NK-92 (cell line): ENCODE measurements around the gene IP6K3.

Experiments used
- DNase-seq: peaks from one replicate; lab custom pipeline; 2025; ENCODE audit not compliant: unreplicated experiment; lab: John Stamatoyannopoulos, UW

The IP6K3 gene

DNA sequence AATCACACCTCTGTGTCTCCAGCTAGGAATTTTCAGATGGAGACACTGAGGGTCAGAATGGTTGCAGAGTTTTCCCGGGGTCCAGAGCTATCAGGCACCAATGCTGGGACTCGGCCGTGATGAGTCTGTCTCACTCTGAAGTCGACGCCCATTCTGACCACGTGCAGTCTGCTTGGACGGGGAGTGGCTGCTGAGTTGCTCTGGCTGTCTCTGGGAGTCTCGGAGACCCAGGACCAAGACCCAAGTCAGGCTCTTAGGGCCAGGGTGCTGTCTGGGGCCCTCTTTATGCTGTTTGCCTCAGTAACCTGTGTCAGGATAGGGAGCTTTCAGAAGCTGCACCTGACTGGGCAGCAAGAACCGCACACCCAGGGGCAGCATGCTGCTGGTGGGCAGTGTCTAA, 4.6 kb downstream of the IP6K3 start:
- no peak for DNase-seq

DNA sequence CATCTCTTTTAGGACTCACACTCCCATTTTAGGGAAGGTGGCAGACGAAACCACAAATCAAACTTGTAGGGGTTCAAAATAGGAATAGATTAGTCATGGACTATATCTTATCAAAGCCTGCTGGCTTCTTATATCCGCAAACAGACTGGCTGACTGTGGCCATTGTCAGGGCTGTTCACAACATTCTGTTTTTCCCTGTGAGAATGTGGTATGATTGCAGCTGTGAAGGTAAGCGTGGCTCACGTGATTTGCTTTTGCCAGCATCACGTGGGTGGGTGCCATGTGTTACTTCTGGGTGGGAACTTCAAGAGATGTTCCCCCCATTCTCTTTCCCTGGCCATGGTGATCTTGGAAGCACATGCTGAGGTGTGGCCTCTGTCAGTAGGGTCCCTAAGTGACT, 5.9 kb downstream of the IP6K3 start:
- no peak for DNase-seq

DNA sequence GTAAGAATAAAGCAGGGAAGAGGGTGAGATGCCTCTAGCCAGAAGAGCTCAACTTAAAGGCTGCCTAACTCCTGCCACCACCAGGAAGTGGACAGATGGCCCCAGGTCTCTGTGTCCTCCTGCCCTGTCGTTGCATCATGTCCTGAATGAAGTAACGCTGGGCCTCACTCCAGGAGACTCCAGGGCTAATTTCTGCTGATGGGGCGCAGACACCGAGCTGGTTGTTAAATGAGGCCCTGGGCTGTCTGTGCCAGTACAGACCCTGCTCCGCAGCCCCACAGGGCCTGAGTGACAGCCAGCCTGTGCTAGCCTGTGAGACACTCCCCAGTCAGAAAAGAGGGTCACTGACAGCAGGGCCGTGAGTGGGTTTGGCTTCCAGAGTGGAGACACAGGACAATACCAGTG, 6.5 kb downstream of the IP6K3 start:
- no peak for DNase-seq

DNA sequence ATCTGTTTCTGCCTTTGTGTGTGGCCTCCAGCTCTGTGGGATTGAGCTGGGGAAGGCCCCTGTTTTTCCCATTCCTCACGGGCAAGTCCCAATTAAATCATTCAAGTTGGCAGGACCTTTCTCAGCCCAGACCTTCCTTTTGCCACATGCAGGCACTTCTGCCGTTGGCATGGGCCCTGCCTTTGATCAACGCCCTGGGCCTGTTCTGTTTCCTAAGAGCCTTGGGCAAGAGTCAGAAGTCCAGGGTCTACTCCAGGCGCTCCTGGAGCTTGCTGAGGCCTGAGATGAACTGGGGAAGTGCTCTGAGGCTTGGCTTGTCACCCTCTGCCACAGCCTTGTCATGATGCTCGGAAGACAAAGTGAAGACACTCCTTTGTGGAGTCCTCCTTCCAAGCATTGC, 7.1 kb downstream of the IP6K3 start:
- no peak for DNase-seq

DNA sequence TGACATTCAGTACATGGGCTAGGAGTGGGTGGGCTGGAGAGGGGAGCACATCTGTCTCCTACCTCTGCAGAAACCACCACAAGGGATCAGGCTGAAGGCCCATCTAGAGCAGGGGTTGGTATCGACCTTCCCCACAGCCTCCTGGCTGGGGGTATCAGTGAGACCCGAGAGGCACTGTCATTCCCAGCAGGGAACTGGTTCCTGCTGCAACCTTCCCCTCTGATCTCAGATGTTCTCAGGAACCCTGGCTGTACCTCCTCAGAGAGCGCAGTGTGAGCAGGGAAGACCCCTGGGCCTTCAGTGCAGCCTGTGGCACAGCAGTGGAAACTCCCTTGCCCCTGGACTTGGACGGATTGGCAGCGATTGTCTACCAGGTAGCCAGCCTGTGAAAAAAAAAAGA, 7.8 kb downstream of the IP6K3 start:
- no peak for DNase-seq

DNA sequence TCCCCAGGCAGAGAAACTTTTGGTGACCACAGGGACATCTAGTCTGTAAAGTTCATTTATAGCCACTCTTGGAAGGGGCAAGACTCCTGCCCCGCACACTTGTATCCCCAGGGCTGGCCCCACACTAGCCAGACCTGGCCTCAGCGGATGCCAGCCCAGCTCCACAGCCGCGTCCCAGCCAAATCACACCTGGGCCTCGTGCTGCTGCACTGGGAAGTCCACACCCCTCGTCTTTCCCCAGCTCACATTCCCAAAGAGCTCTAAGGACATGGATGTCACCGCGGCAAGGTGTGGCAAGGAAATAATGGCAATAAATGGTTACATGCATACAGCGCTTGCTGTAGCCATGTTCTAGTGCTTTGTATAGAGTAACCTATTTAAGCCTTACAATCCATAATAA, 8.6 kb downstream of the IP6K3 start:
- DNase-seq = no peak

DNA sequence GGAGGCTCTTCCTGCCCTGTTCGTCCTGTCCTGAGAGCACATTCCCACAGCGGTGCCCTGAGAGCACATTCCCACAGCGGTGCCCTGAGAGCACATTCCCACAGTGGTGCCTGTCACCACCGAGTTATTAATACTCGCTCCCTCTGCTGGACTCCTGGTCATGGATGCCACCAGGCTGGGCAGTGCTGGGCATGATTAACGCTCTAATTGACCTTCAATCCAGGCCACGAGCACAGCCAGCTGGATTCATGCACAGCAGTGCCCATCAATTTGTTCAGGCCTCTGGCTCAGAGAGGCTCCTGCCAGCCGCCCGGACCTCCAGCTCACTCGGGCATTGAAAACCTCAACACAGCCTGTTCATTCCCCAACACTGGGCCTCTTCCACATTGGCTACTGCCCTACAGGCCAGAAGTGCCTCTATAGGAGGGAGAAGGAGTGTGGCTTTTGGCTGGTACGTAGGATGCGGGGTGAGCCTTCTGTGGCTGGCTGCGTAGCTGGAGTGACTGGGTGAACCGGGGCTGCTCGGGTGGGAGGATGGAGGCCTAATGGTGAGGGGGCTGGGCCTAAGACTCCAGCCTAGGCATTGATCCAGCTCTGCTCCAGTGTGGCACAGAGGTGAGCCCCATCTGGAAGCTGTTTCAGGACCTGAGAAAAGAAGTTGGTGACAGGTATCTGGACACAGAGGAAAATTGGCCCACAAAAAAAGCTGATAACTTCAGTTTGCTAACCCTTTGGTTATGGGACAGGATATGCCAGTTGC, 9.3 kb downstream of the IP6K3 start:
- no peak for DNase-seq

DNA sequence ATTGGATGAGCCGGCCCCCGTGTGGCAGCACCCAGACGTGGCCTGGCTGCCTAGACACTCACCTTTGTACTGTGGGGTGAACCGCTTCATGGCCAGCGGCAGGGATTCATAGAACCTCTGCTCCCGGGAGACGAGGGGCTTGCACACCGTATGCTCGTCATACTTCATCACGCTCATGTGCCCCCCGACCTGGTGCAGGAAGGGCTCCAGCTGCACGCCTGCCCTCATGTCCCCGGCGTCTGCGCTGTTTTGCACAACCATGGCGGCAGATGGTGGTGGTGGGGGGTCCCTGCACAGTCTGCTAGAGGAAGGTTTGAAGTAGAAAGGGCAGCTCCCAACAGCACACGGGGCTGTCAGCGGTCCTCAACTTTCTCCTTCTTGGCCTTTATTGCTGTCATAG, 11.5 kb downstream of the IP6K3 start:
- DNase-seq = no peak

DNA sequence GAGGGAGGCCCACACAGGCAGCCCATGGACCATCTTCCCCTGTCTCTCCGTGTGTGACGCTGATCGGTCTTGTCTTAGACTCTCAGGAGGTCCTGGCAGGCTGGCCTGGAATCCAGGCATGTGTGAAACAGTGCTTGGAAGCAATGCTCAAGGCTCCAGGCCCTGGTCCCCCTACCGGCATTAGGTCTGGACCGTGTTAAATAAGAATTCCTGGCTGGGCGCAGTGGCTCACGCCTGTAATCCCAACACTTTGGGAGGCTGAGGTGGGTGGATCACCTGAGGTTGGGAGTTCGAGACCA, 13.0 kb downstream of the IP6K3 start:
- DNase-seq = no peak

DNA sequence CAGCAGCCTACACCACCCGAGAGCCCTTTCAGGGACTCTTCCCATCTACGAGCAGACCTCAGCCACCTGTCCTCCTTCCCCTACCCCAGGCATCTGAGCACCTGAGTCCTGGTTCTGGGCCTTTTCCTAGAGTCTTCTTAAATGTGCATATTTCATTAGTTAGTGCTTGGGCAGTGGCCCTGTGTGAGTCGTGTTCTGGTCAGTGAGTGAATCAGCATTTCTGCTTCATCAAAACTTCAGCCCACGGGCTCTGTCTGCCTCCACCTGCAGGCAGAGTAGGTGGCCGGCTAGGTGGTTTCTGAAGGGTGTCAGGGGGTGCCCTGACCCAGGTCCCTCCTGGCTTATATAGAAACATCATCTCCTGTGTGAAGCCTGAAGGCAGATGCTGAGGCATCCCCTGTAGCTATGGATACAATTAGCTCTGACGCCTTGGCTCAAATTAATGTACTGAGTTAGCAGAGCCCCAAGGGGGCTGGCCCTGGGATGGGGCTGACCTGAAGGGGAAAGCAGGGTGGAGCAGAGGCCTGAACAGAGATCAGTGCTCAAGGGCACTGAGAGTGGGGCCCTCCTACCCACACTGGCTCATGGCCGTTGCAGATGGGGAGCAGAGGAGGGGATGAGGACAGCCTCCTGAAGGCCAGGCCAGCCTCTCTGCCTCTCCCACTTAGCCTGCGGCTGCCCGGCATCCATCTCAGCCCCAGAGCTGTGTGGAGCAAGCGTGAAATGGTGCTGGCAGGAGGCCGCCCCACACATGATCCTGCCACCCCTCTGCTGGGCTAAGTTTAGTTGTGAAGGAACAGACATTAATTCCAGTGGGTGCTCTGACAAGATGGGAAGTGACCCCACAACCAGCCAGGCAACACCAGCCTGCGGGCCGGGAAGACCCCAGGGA, 13.6 kb downstream of the IP6K3 start:
- DNase-seq = no peak

DNA sequence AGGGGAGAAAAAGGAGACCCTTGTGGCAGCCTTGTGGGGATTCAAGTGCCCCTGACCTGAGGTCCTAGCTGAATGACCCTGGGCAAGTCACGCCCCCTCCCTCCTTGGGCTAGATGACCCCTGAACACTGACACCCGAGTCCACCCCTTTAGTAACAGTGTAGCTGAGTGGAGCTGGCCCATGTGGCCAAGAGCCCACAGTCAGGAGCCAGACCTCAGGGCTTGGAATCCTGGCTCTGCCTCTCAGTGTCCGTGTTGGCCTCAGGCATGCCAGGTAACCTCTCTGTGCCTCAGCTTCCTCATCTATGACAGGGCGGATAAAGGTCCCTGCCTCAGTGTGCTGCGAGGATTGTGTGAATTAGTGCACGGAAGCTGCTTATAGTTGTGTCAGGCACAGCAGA, 14.3 kb downstream of the IP6K3 start:
- no peak for DNase-seq

DNA sequence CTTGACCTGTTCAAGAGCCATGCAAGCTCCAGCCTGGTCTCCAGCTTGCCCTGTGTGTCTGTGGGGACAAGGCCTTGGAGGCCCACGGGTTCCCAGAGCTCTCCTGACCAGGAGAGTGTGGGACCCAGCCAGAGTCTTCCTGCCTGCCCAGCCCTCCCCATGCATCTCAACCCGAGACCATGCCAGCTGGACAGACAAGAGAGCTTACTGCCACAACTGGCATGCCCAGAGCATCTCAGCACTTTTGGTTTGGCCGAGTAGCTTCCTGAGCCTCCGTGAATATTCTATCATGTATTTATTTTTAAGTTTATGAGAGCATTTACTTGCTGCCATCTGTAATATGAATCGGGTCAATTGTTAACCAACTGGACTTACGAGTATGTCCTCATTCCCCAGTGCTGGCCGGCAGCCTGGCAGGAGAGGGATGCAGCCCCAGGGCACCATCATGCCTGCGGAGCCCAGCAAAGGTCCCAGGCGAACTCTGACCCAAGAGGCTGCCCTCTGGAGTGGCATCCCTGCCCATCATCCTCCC, 14.9 kb downstream of the IP6K3 start:
- DNase-seq = no peak

DNA sequence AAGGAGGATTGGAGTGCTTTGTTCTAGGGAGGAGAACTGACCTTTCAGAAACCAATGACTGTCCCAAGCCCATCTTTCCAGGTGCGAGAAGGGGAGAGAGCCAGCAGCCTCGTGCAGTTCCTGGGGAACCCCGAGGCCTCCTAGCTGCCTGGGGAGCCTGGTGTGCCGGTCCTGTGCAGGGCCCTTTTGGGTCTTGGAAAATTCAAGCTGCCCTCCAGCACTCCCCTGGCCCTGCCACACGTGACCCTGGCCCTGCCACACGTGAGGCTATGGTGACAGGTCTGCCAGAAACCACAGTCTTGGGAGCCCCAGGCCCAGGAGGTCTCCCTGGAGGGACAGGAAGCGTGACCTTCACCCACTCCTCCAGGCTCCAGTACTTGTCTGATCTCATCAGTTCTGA, 15.7 kb downstream of the IP6K3 start:
- DNase-seq = no peak

DNA sequence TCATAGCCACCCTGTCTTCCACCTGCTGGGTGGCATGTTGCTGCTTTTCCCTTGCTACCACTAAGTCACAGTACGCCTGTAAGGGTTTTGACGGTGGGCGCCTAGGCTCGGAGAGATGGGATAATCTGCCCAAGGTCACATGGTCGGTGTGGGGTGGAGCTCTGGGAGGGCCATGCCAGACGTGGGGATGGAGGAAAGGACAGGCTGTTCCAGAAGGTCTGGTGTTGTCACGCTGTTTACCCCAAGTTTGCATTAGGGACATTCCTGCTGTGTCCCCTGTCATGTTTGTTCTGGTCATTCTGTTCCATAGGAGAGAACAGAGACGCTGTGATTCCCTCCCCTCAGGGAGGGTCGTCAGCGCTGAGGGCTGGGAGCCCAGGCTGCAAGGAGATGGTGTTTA, 16.1 kb downstream of the IP6K3 start:
- no peak for DNase-seq

DNA sequence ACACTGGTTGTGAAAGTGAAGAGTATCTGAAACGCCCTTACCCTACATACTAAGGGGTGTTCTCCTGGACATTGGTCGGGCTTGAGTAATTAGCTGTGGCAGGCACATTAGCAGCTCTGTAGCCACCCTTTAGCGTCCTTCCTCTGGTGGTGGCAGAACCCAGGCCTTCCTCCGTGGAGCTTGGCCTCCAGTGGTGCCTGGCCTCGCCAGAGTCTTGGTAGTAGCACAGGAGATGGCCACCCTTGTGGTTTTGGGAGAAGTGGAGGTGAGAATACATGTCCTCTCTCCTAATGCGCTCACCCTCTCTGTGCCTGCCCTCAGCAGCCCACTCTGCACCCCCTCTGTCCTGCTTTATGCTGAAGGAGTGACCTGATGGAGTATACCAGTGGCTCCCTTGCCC, 17.6 kb downstream of the IP6K3 start:
- DNase-seq = no peak

DNA sequence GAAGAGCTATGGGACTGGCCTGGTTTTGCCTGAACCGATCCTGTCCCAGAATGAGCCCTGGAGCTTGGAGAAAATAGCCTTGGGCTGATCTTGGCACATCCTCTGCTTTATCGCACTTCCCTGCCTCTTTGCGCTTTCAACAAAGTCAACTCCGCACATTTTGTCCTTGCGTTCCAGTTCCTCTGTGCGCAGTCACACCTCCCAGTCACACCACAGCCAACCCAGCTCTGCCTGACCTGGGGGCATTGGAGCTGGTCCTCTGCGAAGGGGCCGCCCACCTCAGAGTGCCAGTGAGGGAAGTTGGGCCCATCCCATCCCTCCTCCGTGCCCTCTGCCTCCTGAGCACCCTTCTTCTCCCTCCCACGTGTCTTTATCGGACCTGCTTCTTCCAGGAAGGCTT, 18.3 kb downstream of the IP6K3 start:
- no peak for DNase-seq

DNA sequence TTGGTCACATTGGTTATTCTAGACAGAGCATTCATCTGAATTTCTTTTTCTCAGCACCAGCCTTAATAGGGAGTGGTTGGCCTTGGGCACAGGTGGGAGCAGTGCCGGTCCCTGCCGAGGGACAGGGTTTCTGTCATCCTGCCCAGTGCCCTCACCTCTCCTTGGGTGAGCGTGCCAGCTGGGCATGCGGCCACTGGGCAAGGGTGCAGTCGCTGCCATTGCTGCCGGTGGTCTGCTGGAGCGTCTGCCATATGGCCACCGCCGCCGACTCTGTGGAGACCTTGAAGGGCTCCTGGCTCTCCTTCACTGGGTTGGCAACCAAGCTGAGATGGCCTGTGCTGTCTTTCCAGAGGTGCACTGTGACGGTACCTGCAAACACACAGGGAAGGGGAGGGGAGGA, 18.8 kb downstream of the IP6K3 start:
- no peak for DNase-seq

DNA sequence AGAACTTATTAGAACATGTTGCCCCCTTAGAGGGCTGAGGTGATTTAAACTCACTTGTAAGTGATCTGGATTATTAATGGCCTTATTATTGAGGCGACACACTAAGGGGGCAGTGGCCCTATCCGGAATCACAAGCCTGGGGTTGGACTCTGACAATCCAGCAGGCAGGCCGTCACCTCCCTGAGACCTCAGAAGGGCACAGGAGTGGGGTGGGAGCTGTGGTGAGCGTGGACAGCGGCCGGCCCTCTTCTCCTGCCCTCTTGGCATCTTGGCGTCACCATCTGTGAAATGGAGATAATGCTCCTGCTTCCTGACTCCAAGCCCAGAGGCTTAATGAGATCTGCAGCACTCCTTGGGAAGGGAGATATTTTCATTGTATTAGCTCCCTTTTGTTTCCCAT, 19.6 kb downstream of the IP6K3 start:
- DNase-seq = no peak

DNA sequence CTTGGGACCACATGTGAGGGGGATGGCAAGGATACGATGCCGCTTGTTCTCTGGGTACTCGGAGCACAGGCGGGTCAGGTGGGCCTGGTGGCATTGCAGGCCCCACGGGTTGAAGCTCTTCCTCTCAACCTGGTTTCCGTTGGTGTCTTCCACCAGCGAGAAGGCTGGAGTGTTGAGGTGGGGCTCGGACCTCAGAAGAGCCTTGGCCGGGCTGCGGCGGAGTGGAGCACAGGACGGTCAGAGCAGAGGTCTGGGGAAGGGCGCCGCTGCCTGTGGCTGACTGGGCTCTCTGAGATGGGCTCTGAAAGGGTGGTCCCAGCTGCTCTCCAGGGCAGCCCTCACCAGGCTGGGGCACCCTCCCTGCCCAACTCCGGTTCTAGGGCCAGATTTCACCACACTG, 20.0 kb downstream of the IP6K3 start:
- no peak for DNase-seq

DNA sequence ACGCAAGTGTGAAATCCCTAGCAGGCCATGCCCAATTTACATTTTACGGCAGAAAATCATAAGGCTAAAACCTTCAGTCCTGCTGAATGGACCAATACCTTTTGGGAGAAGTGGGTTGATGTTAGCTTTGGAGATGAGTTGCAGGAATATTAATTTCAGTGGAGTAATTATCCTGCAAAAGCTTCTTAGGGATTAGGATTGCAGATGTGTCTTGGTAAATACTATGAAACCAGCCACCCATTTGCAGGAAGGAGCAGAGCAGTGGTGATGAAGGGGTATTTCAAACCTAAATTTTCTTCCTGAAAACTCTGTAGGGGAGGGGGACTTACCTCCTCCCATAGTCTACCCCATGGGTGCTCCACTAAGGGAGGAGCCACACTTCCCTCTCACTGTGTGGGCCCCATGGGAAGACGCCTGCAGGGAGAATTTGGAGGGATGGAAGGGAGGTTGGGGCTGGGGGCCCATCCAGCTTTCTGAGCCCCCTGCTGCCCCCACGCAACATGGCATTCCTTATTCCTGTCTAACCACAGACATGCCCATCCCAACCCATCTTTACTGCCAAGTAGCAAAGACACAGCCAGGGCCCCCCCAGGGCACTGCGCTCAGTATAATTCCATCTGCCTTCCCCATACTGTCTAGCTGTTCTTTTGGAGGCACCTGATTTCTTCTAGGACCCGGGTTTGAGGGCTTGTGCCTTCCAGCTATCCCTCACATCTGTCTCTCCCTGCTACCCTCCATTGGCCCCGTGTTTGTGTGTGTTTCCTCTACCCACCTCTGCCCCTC, 20.6 kb downstream of the IP6K3 start:
- no peak for DNase-seq

DNA sequence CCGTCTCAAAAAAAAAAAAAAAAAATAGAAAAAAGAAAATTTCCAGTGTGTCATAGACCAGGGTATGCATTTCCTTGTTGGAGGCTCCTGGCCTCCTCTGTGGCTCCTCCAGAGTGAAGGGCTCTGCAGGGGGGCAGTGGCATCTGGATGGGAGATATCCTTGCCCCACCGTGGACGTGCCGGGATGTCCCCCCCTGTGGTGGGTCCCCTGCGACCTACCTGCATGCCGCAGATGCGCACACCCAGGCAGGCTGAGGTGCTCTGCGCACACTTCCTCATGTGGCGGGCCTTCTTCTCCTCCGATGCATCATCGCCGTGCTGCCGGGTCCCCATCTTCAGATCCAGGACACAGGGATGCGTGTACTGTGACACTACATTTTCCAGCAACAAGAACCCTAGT, 21.5 kb downstream of the IP6K3 start:
- DNase-seq = no peak
